ENCODE measurements around the gene CCR5AS.

CCR5AS gene

DNA sequence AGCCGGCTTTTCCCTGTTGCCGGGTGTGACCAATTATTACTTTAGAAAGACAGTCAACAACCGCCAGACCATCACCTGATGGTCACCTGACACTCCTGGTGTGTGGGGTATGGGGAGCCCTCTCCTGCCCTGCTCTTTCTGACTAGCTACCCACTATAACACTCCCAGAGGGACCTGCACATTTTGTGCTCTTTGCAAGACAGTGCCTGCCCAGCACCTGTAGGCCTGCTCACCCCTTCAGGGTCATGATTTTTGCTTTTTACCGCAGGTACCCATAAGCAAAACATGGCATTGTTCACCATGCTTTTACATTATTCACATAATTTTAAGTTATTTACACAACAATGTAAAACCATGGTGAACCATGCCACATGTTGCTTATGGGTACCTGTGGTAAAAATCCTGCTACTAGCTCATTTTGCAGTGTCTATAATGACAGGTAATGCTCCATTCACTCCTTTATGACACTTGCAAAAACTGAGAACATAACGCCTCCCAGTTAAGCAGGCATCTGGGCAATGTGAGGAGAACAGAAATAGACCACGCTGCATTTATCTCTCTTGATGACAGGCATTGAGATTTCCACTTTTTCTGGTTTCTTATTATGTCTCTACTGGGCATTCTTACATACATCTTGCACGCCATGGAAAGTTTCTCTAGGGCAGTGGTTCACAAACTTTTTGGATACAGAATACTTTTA is 10.1 kb upstream of the CCR5AS start:
- no peak overlapping the region for H3K27ac Mint-ChIP-seq
- no peak overlapping the region for H3K4me3 ChIP-seq (replicated peaks in 1 of 3; ENCODE audit: low read depth in 2 of 3, low read length in 3 of 3)
- no peak overlapping the region for H3K4me2 ChIP-seq (replicated peaks; ENCODE audit: extremely low read depth, low read length, poor library complexity, severe bottlenecking)
- H3K36me3 ChIP-seq (replicated peaks in 1 of 2; ENCODE audit: control insufficient read depth in 1 of 2, insufficient read depth in 2 of 2, low read length in 2 of 2): no peaks in the 10 kb centered on the region
- intact Hi-C loops (cut with micrococcal nuclease): no loop called here
- H3K27me3 Mint-ChIP-seq (ENCODE audit: low read depth in 3 of 3): peaks cover 0 to 2% (median 1%) of the 10 kb centered on the region in 3 donors
- no peaks in the 10 kb centered on the region for H3K9me3 ChIP-seq (replicated peaks in 1 of 2; ENCODE audit: control insufficient read depth in 1 of 2, insufficient read depth in 1 of 2, low read length in 2 of 2)
- H3K4me3 Mint-ChIP-seq: no peak overlapping the region
- H3K9me3 Mint-ChIP-seq: peaks cover 0 to 3% (median 0%) of the 10 kb centered on the region in 7 donors
- no peak for DNase-seq
- H3K36me3 Mint-ChIP-seq: no peaks in the 10 kb centered on the region
- H3K79me2 ChIP-seq (ENCODE audit: insufficient read depth, low read length): no peaks in the 10 kb centered on the region
- peak overlapping the region; percentile 36 for H2AFZ ChIP-seq (ENCODE audit: insufficient read depth, low read depth, low read length, poor library complexity, severe bottlenecking)
- peaks cover 6 to 13% of the 10 kb centered on the region in 2 donors for H3K4me1 ChIP-seq (ENCODE audit: control insufficient read depth in 1 of 2, insufficient read depth in 2 of 2, low read length in 2 of 2)
- H4K20me1 ChIP-seq (ENCODE audit: insufficient read depth, low read length): no peaks in the 10 kb centered on the region
- H3K4me1 Mint-ChIP-seq: peaks cover 30% of the 10 kb centered on the region
- no peaks in the 10 kb centered on the region for H3K27me3 ChIP-seq (ENCODE audit: control insufficient read depth in 2 of 2, insufficient read depth in 2 of 2, low read length in 2 of 2)
- no peak overlapping the region for H3K27ac ChIP-seq (ENCODE audit: low read depth in 1 of 2, low read length in 2 of 2)
- no peak overlapping the region for H3K9ac ChIP-seq (ENCODE audit: insufficient read depth, low read length, poor library complexity, severe bottlenecking)
- 100% methylated on average over 2 of the region's 7 CpGs for WGBS (ENCODE audit: insufficient coverage)
- TF ChIP-seq, protein P1, sequence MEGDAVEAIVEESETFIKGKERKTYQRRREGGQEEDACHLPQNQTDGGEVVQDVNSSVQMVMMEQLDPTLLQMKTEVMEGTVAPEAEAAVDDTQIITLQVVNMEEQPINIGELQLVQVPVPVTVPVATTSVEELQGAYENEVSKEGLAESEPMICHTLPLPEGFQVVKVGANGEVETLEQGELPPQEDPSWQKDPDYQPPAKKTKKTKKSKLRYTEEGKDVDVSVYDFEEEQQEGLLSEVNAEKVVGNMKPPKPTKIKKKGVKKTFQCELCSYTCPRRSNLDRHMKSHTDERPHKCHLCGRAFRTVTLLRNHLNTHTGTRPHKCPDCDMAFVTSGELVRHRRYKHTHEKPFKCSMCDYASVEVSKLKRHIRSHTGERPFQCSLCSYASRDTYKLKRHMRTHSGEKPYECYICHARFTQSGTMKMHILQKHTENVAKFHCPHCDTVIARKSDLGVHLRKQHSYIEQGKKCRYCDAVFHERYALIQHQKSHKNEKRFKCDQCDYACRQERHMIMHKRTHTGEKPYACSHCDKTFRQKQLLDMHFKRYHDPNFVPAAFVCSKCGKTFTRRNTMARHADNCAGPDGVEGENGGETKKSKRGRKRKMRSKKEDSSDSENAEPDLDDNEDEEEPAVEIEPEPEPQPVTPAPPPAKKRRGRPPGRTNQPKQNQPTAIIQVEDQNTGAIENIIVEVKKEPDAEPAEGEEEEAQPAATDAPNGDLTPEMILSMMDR (IDR thresholded peaks at IDR 0.05): no peak

DNA sequence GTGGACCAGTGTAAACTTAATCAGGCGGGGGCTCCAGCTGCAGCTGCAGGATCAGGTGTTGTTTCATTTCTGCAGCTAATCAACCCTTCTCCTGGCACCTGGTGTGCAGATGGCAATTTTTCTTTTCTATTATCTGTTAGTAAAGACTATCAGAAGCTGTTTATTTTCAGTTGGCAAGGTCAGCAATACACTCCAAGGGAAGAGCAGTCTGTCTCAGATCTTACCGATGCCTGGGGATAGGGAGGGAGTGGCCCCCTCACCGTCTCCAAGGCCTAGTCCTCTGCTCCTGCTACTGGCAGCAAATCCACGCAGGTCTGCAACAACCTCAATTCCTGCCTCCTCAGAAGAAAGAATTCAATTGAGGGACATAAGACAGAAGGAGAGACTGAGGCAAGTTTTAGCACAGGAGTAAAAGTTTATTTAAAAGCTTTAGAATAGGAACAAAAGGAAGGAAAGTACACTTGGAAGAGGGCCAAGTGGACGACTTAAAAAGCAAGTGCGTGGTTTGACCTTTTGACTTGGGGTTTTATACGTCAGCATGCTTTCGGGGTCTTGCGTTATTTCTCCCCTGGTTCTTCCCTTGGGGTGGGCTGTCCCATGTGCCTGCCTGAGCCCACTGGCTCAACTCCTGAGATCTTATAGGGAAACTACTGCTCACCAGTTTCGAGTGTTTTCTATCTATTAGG is 9.4 kb upstream of the CCR5AS start:
- no peak overlapping the region for H3K4me3 ChIP-seq (replicated peaks in 1 of 3; ENCODE audit: low read depth in 2 of 3, low read length in 3 of 3)
- no peak overlapping the region for H3K27ac ChIP-seq (ENCODE audit: low read depth in 1 of 2, low read length in 2 of 2)
- no peaks in the 10 kb centered on the region for H3K79me2 ChIP-seq (ENCODE audit: insufficient read depth, low read length)
- Mint-ChIP-seq H3K4me1 (peaks cover 30% of the 10 kb centered on the region), H3K9me3 (peaks cover 0 to 3% (median 0%) of the 10 kb centered on the region in 7 donors), H3K36me3 (no peaks in the 10 kb centered on the region), H3K27ac (no peak overlapping the region), H3K27me3 (ENCODE audit: low read depth in 3 of 3) (peaks cover 0 to 2% (median 1%) of the 10 kb centered on the region in 3 donors), H3K4me3 (no peak overlapping the region)
- intact Hi-C loops (cut with micrococcal nuclease): no loop called here
- 18% methylated on average over 6 of the region's 10 CpGs for WGBS (ENCODE audit: insufficient coverage)
- H3K27me3 ChIP-seq (ENCODE audit: control insufficient read depth in 2 of 2, insufficient read depth in 2 of 2, low read length in 2 of 2): no peaks in the 10 kb centered on the region
- H3K9ac ChIP-seq (ENCODE audit: insufficient read depth, low read length, poor library complexity, severe bottlenecking): no peak overlapping the region
- no peak overlapping the region for H3K4me2 ChIP-seq (replicated peaks; ENCODE audit: extremely low read depth, low read length, poor library complexity, severe bottlenecking)
- no peaks in the 10 kb centered on the region for H3K36me3 ChIP-seq (replicated peaks in 1 of 2; ENCODE audit: control insufficient read depth in 1 of 2, insufficient read depth in 2 of 2, low read length in 2 of 2)
- DNase-seq: no peak
- H3K4me1 ChIP-seq (ENCODE audit: control insufficient read depth in 1 of 2, insufficient read depth in 2 of 2, low read length in 2 of 2): peaks cover 6 to 13% of the 10 kb centered on the region in 2 donors
- H4K20me1 ChIP-seq (ENCODE audit: insufficient read depth, low read length): no peaks in the 10 kb centered on the region
- peak overlapping the region; percentile 36 for H2AFZ ChIP-seq (ENCODE audit: insufficient read depth, low read depth, low read length, poor library complexity, severe bottlenecking)
- TF ChIP-seq, protein P1 (IDR thresholded peaks at IDR 0.05): no peak
- H3K9me3 ChIP-seq (replicated peaks in 1 of 2; ENCODE audit: control insufficient read depth in 1 of 2, insufficient read depth in 1 of 2, low read length in 2 of 2): no peaks in the 10 kb centered on the region

Data from CD14-positive monocyte (primary cell).